Colonic mucosa (tissue), 4 donors: ENCODE measurements around the gene AMBRA1. TPM values are rescaled to one million over a fixed set of nuclear protein-coding genes. Genes with fewer than 3 reads are reported as not detected.

ENCODE experiments used
- DNase-seq: peaks from one replicate; pipeline ENCODE4 v3.0.0-alpha.2; 2020
- H3K27ac ChIP-seq: fragments of 200-600 bp; one replicate; pipeline ENCODE4 v1.8.0; 2021
- H3K27me3 ChIP-seq: fragments of 200-600 bp; one replicate; pipeline ENCODE4 v1.8.0; 2021
- H3K36me3 ChIP-seq: fragments of 200-600 bp; one replicate; pipeline ENCODE4 v1.8.0; 2021
- H3K4me1 ChIP-seq: fragments of 200-600 bp; one replicate; pipeline ENCODE4 v1.8.0; 2021; ENCODE audit warnings: mild to moderate bottlenecking
- H3K4me3 ChIP-seq: fragments of 200-600 bp; one replicate; pipeline ENCODE4 v1.8.0; 2021
- H3K9ac ChIP-seq, 2 donors: one replicate each; pipeline ENCODE4 v1.7.0; 2013; ENCODE audit warnings: control low read depth in 2 of 2, low read depth in 2 of 2, low read length in 2 of 2
- H3K9me3 ChIP-seq: fragments of 200-600 bp; one replicate; pipeline ENCODE4 v1.8.0; 2021
- CTCF ChIP-seq: fragments of 200-600 bp; IDR thresholded peaks from one replicate; pipeline ENCODE4 v1.8.0; 2022; ENCODE audit warnings: antibody characterized with exemption, mild to moderate bottlenecking
- intact Hi-C: fragments of 100-400 bp; cut with DNase I; formaldehyde crosslinking; loops from one replicate; pipeline ENCODE4 v1.14.1; 2022
- total RNA-seq, 2 donors: library from RNA; stranded (reverse); fragmentation: NEBNext Ultra II Directional in 1 of 2; extraction: Animal tissue kit (Norgen Biotek cat#: 25700) in 1 of 2; gene quantifications; one replicate each; pipeline ENCODE4 v1.2.1, GENCODE V29; 2021
- donor health status: healthy.
- donor health status: DM: no; HTN: no; CAD: no.
- donor health status: DM: no; HTN: no; CAD: no.

Gene AMBRA1
- total RNA-seq, 2 donors from 2014 or later: 32.7 to 33.8 TPM

GRCh38 chr11:46389450-46390330 is 204.1 kb downstream of the AMBRA1 start:
- TF ChIP-seq CTCF: peak; percentile 72
- Histone ChIP-seq H3K9me3 (no peaks in the 10 kb centered on the region), H3K4me3 (peak overlapping the region; percentile 38), H3K27me3 (peaks cover 59% of the 10 kb centered on the region), H3K9ac (peak overlapping the region in 1 of 2 donors; percentile 18), H3K36me3 (no peaks in the 10 kb centered on the region), H3K4me1 (peaks cover 16% of the 10 kb centered on the region), H3K27ac (no peak overlapping the region)
- intact Hi-C loops: loop anchor here (5.0 kb wide), 1 partner anchor 233 kb away; no protein-coding TSS in a partner anchor
- peak; percentile 77 for DNase-seq

GRCh38 chr11:46388619-46389449 is 205.0 kb downstream of the AMBRA1 start:
- Histone ChIP-seq H3K27ac (no peak overlapping the region), H3K9ac (no peak overlapping the region), H3K4me3 (no peak overlapping the region), H3K9me3 (no peaks in the 10 kb centered on the region), H3K36me3 (no peaks in the 10 kb centered on the region), H3K27me3 (peaks cover 59% of the 10 kb centered on the region), H3K4me1 (peaks cover 16% of the 10 kb centered on the region)
- no peak for DNase-seq
- intact Hi-C loops: loop anchor here (5.0 kb wide), 1 partner anchor 233 kb away; no protein-coding TSS in a partner anchor
- TF ChIP-seq CTCF: no peak

- no peaks in the 10 kb centered on the region for H3K36me3 ChIP-seq
- no peak overlapping the region for H3K9ac ChIP-seq
- no peaks in the 10 kb centered on the region for H3K9me3 ChIP-seq
- intact Hi-C loops: loop anchor here (5.0 kb wide), 1 partner anchor 234 kb away; no protein-coding TSS in a partner anchor
- peaks cover 59% of the 10 kb centered on the region for H3K27me3 ChIP-seq
- no peak for TF ChIP-seq CTCF
- DNase-seq: no peak
- peaks cover 20% of the 10 kb centered on the region for H3K4me1 ChIP-seq
- H3K27ac ChIP-seq: no peak overlapping the region
- H3K4me3 ChIP-seq: no peak overlapping the region
Measured at GRCh38 chr11:46387919-46388618, 205.8 kb downstream of the AMBRA1 start.

- Histone ChIP-seq H3K9ac (no peak overlapping the region), H3K36me3 (no peaks in the 10 kb centered on the region), H3K4me1 (peaks cover 26% of the 10 kb centered on the region), H3K27me3 (peaks cover 55% of the 10 kb centered on the region), H3K27ac (no peak overlapping the region), H3K9me3 (no peaks in the 10 kb centered on the region), H3K4me3 (no peak overlapping the region)
- no peak for TF ChIP-seq CTCF
- no peak for DNase-seq
- intact Hi-C loops: loop anchor here (5.0 kb wide), 1 partner anchor 235 kb away; no protein-coding TSS in a partner anchor
Measured at GRCh38 chr11:46387456-46387855, 206.4 kb downstream of the AMBRA1 start.

GRCh38 chr11:46386674-46387073 is 207.1 kb downstream of the AMBRA1 start:
- no peak overlapping the region for H3K27ac ChIP-seq
- H3K36me3 ChIP-seq: no peaks in the 10 kb centered on the region
- H3K27me3 ChIP-seq: peaks cover 55% of the 10 kb centered on the region
- no peak for TF ChIP-seq CTCF
- H3K9me3 ChIP-seq: no peaks in the 10 kb centered on the region
- DNase-seq: no peak
- intact Hi-C loops: loop anchor here (5.0 kb wide), 1 partner anchor 236 kb away; no protein-coding TSS in a partner anchor
- H3K9ac ChIP-seq: no peak overlapping the region
- H3K4me3 ChIP-seq: no peak overlapping the region
- H3K4me1 ChIP-seq: peaks cover 32% of the 10 kb centered on the region
